K562 (cell line): ENCODE results near the gene NTN3. TPM values are rescaled to one million over a fixed set of nuclear protein-coding genes. Genes with fewer than 3 reads are reported as not detected.
A peak's percentile ranks its signal among the peaks of the same experiment; 100 is the strongest.

Experiments
- ATAC-seq: fragments of 200-7000 bp; cut with Tn5 transposase; 3 replicates; pipeline ENCODE4 v1.9.1; 2020; ENCODE audit warnings: moderate library complexity
- BruUV-seq: library from RNA; stranded (reverse); fragments of 400-500 nt; replicated peaks from 2 replicates; lab custom pipeline; 2021; lab: Mats Ljungman, UMichigan
- CTCF ChIA-PET: fragments of 300-600 bp; formaldehyde crosslinking; extraction: SDS; loops from one replicate; lab custom pipeline; 2021; ENCODE audit warnings: low intra/inter-chr PET ratio; lab: Yijun Ruan, JAX
- POLR2A ChIA-PET: fragments of 300-600, 350-650 bp; sonication (Branson Sonifier 250); formaldehyde crosslinking; extraction: SDS; loops from one replicate; lab custom pipeline; 2021; ENCODE audit warnings: antibody characterized with exemption, inconsistent platforms; lab: Yijun Ruan, JAX
- DNase-seq, 4 experiments: peaks; one replicate each; pipeline versions ENCODE4 v3.0.0 to v3.0.0-alpha.2; 2011 to 2018; ENCODE audit warnings: low spot score in 3 of 4, mixed read lengths in 3 of 4; ENCODE audit errors: extremely low read depth in 1 of 4
- FAIRE-seq: peaks from 2 replicates; lab custom pipeline; 2011; peaks lifted over from hg19 to GRCh38; lab: Jason Lieb, UNC
- H2AFZ ChIP-seq: 2 replicates; pipeline ENCODE4 v1.6.0; 2011; ENCODE audit warnings: low read depth, low read length, control low read depth, inconsistent platforms
- H3K27ac ChIP-seq: fragments of 200-600 bp; 3 replicates; pipeline ENCODE4 v1.8.0; 2011; ENCODE audit warnings: low read depth, mild to moderate bottlenecking, control low read depth, inconsistent platforms, low read length, moderate library complexity, mixed read lengths; ENCODE audit errors: extremely low read depth
- H3K27me3 ChIP-seq, 2 experiments: fragments of 300-600 bp in 1 of 2; 2 replicates in 1 of 2; 3 replicates in 1 of 2; pipeline versions ENCODE4 v1.6.0 to v1.8.0; 2011; ENCODE audit warnings: inconsistent platforms in 2 of 2, low read length in 2 of 2, mild to moderate bottlenecking in 1 of 2, mixed read lengths in 1 of 2, moderate library complexity in 1 of 2; ENCODE audit not compliant: control insufficient read depth in 2 of 2, insufficient read depth in 2 of 2
- H3K36me3 ChIP-seq: fragments of 300-600 bp; 3 replicates; pipeline ENCODE4 v1.8.0; 2011; ENCODE audit warnings: mild to moderate bottlenecking, low read length, inconsistent platforms; ENCODE audit not compliant: control insufficient read depth, insufficient read depth
- H3K4me1 ChIP-seq, 2 experiments: fragments of 200-600 bp in 1 of 2; replicated peaks in 1 of 2; 2 replicates in 1 of 2; 3 replicates in 1 of 2; pipeline versions ENCODE4 v1.5.1 to v1.8.0; 2011; ENCODE audit warnings: inconsistent platforms in 2 of 2, low read length in 2 of 2, mild to moderate bottlenecking in 1 of 2, mixed read lengths in 1 of 2, moderate library complexity in 1 of 2; ENCODE audit not compliant: control insufficient read depth in 2 of 2, insufficient read depth in 2 of 2
- H3K4me2 ChIP-seq: 2 replicates; pipeline ENCODE4 v1.6.1; 2011; ENCODE audit warnings: low read length, control low read depth, inconsistent platforms, mixed read lengths; ENCODE audit not compliant: insufficient read depth
- H3K4me3 ChIP-seq: fragments of 200-600 bp; sonication (generic), shearing (Covaris generic); 2 replicates; pipeline ENCODE4 v1.5.1; 2016; ENCODE audit warnings: control low read depth, inconsistent platforms
- H3K79me2 ChIP-seq: fragments of 200-600 bp; 3 replicates; pipeline ENCODE4 v1.8.0; 2011; ENCODE audit warnings: low read length, inconsistent platforms; ENCODE audit not compliant: control insufficient read depth, insufficient read depth
- H3K9ac ChIP-seq, 2 experiments: 2 replicates each; pipeline versions ENCODE4 v1.6.0 to v1.6.1; 2011; ENCODE audit warnings: low read depth in 2 of 2, low read length in 2 of 2, control low read depth in 1 of 2, inconsistent platforms in 1 of 2, mild to moderate bottlenecking in 1 of 2, mixed read lengths in 1 of 2; ENCODE audit not compliant: insufficient read depth in 1 of 2
- H3K9me1 ChIP-seq: one replicate; pipeline ENCODE4 v1.6.0; 2011; ENCODE audit warnings: inconsistent platforms, mild to moderate bottlenecking, low read length, moderate library complexity; ENCODE audit not compliant: control insufficient read depth, insufficient read depth
- H3K9me3 ChIP-seq: replicated peaks from 2 replicates; pipeline ENCODE4 v1.5.1; 2011; ENCODE audit warnings: low read depth, low read length, inconsistent platforms; ENCODE audit not compliant: control insufficient read depth, insufficient read depth
- H4K20me1 ChIP-seq: replicated peaks from 2 replicates; pipeline ENCODE4 v1.6.1; 2011; ENCODE audit warnings: low read length, inconsistent platforms, mixed read lengths; ENCODE audit not compliant: control insufficient read depth, insufficient read depth
- CBFA2T2 ChIP-seq: fragments of 450-650 bp; conservative IDR thresholded peaks from 2 replicates; pipeline ENCODE4 v1.6.1; 2017; ENCODE audit warnings: mild to moderate bottlenecking
- CBFA2T3 ChIP-seq: fragments of 450-650 bp; IDR thresholded peaks from 2 replicates; pipeline ENCODE4 v1.6.1; 2017
- CHD1 ChIP-seq: fragments of 200-600 bp; sonication (generic); IDR thresholded peaks from one replicate; pipeline ENCODE4 v1.6.1; 2012; ENCODE audit warnings: mild to moderate bottlenecking, moderate library complexity, low read length, inconsistent platforms
- DEAF1 ChIP-seq: fragments of 450-650 bp; formaldehyde crosslinking; IDR thresholded peaks from 2 replicates; pipeline ENCODE4 v1.4.0; 2020; ENCODE audit warnings: mild to moderate bottlenecking, moderate library complexity
- DPF2 ChIP-seq: fragments of 450-650 bp; IDR thresholded peaks from 2 replicates; pipeline ENCODE4 v1.6.1; 2016
- HNRNPH1 ChIP-seq: fragments of 200-400 bp; formaldehyde crosslinking; optimal IDR thresholded peaks from 2 replicates; pipeline ENCODE3; 2017; ENCODE audit warnings: low read depth, mild to moderate bottlenecking, low read length, moderate library complexity
- RBM14 ChIP-seq: fragments of 200-400 bp; formaldehyde crosslinking; IDR thresholded peaks from 2 replicates; pipeline ENCODE4 v1.6.1; 2018; ENCODE audit warnings: low read depth, mild to moderate bottlenecking, low read length, moderate library complexity, borderline replicate concordance; ENCODE audit not compliant: insufficient read depth
- RUNX1 ChIP-seq: sonication (generic); IDR thresholded peaks from 2 replicates; pipeline ENCODE4 v1.6.1; 2016; ENCODE audit warnings: antibody characterized with exemption, low read depth
- SAFB ChIP-seq: fragments of 200-400 bp; formaldehyde crosslinking; IDR thresholded peaks from 2 replicates; pipeline ENCODE4 v1.6.1; 2017; ENCODE audit warnings: low read depth, low read length, borderline replicate concordance
- SREBF2 ChIP-seq: sonication (generic); formaldehyde crosslinking; IDR thresholded peaks from 2 replicates; pipeline ENCODE4 v1.4.0; 2020; ENCODE audit warnings: mild to moderate bottlenecking, missing genetic modification reagents
- TEAD1 ChIP-seq, 2 experiments: fragments of 450-650 bp in 1 of 2; sonication (generic) in 1 of 2; formaldehyde crosslinking; IDR thresholded peaks; 2 replicates each; pipeline versions ENCODE4 v1.4.0 to v1.8.0; 2020 to 2022; ENCODE audit warnings: mild to moderate bottlenecking in 2 of 2, missing genetic modification reagents in 1 of 2
- WGBS: fragments of 100-300 bp; shearing (Covaris generic); methylation state at CpG from one replicate; pipeline ENCODE4 v1.1.6; 2016; ENCODE audit warnings: low coverage, mixed read lengths; ENCODE audit not compliant: insufficient coverage; ENCODE audit errors: missing lambda C conversion rate; 5-methylcytosine and 5-hydroxymethylcytosine counted together
- in situ Hi-C: fragments of 300-500 bp; cut with MboI; formaldehyde crosslinking; loops from 4 replicates; pipeline ENCODE4 v1.15.0; 2018; ENCODE audit warnings: inconsistent platforms, mixed read lengths
- intact Hi-C: fragments of 100-400 bp; cut with micrococcal nuclease; formaldehyde crosslinking; loops from 2 replicates; pipeline ENCODE4 v1.14.2; 2022
- polyA plus RNA-seq, 8 experiments: library from polyadenylated mRNA; depleted of rRNA in 4 of 8; stranded (reverse) in 5 of 8; unstranded in 3 of 8; fragments of >200 nt; fragmentation: Nextera tagmentation in 2 of 8; fragmentation: Illumina TruSeq in 1 of 8; extraction: Ambion mirVana in 2 of 8; extraction: Trizol in 1 of 8; gene quantifications; 2 replicates each; pipeline versions ENCODE4 v1.2.1 to v1.2.3, GENCODE V29; 2011 to 2014; ENCODE audit warnings: inconsistent platforms in 1 of 8, missing spikeins in 1 of 8
- total RNA-seq, 7 experiments: library from RNA; depleted of rRNA in 6 of 7; stranded (reverse); fragments of >200 nt in 6 of 7; fragmentation: Illumina TruSeq in 2 of 7; extraction: Trizol in 2 of 7; gene quantifications; 2 replicates each; pipeline versions ENCODE4 v1.2.1 to v1.2.3, GENCODE V29; 2011 to 2021; ENCODE audit warnings: low replicate concordance in 1 of 7
- TF ChIP-seq, protein P1 (sequence below), 2 experiments: fragments of 450-650 bp in 1 of 2; sonication (generic) in 1 of 2; formaldehyde crosslinking in 1 of 2; IDR thresholded peaks in 1 of 2; conservative IDR thresholded peaks in 1 of 2; 2 replicates each; pipeline versions ENCODE4 v1.6.1 to v1.8.1; 2016 to 2023; ENCODE audit warnings: mild to moderate bottlenecking in 2 of 2, moderate library complexity in 2 of 2, inconsistent platforms in 1 of 2, missing genetic modification reagents in 1 of 2
- TF ChIP-seq, protein P2 (sequence below): sonication (generic); formaldehyde crosslinking; IDR thresholded peaks from 2 replicates; pipeline ENCODE4 v1.8.1; 2023; ENCODE audit warnings: mild to moderate bottlenecking, missing genetic modification reagents

NTN3 gene
- total and polyA plus RNA-seq, 9 of the 15 experiments (the other 6 are each of a cell fraction or from before 2014, with no cell fraction given), result not detected

GRCh38 chr16:2499890-2500429 is 28.9 kb downstream of the NTN3 start (continued):
- TF ChIP-seq DEAF1 (CRISPR knock-in tag), result no peak
- TF ChIP-seq SREBF2 (CRISPR knock-in tag), result no peak
- no peak for TF ChIP-seq RUNX1
- no peak for TF ChIP-seq CHD1
- TF ChIP-seq RBM14, result no peak
- TF ChIP-seq HNRNPH1, result no peak
- TF ChIP-seq TEAD1 (CRISPR knock-in tag; IDR thresholded peaks at IDR 0.05), result no peak

- CTCF ChIA-PET, result interaction anchor here (0.9 to 3.5 kb wide), 6 partner anchors 26 to 306 kb away, joined by 3 to 17 read pairs (median 7); partner anchors contain the start of genes ABCA3, CCNF and TBC1D24
- Histone ChIP-seq H2AFZ (no peak overlapping the region), H3K9me3 (no peaks in the 10 kb centered on the region), H3K36me3 (peaks cover 66% of the 10 kb centered on the region; the same call in 2 of the 3 replicates), H3K79me2 (peaks cover 19% of the 10 kb centered on the region), H3K4me1 (peaks cover 17 to 75% of the 10 kb centered on the region in 2 experiments), H3K9ac (peak overlapping the region in 1 of 2 experiments; percentile 82; a peak in 1 of 4 replicates), H4K20me1 (peaks cover 9% of the 10 kb centered on the region), H3K27me3 (no peaks in the 10 kb centered on the region), H3K9me1 (no peaks in the 10 kb centered on the region), H3K4me2 (no peak overlapping the region), H3K27ac (no peak overlapping the region), H3K4me3 (no peak overlapping the region)
- in situ Hi-C loops (no loop called here), intact Hi-C loops (loop anchor here (2.0 to 10.0 kb wide), 3 partner anchors 33 to 156 kb away; partner anchors contain the start of genes ABCA3 and CCNF)
- no TSS peak for BruUV-seq
- ATAC-seq (peak; percentile 69), FAIRE-seq (no peak), DNase-seq (peak in 2 of 4 experiments; percentile 44 to 46)
- POLR2A ChIA-PET, result interaction anchor here (0.5 to 1.2 kb wide), 5 partner anchors 11 to 270 kb away, joined by 3 read pairs; no protein-coding TSS in a partner anchor
- WGBS, result 66% methylated on average over 16 of the region's 20 CpGs
- TF ChIP-seq CBFA2T3 (peak; percentile 53), CBFA2T2 (peak; percentile 27; the same call in 1 of the 2 replicates), SAFB (no peak), DPF2 (no peak)
- TF ChIP-seq, protein P1, sequence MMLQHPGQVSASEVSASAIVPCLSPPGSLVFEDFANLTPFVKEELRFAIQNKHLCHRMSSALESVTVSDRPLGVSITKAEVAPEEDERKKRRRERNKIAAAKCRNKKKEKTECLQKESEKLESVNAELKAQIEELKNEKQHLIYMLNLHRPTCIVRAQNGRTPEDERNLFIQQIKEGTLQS (IDR thresholded peaks at IDR 0.05), result peak; percentile 19; the same call in 1 of the 2 replicates
- TF ChIP-seq, protein P1 (CRISPR knock-in tag; conservative IDR thresholded peaks at IDR 0.05), result no peak
- TF ChIP-seq, protein P2, sequence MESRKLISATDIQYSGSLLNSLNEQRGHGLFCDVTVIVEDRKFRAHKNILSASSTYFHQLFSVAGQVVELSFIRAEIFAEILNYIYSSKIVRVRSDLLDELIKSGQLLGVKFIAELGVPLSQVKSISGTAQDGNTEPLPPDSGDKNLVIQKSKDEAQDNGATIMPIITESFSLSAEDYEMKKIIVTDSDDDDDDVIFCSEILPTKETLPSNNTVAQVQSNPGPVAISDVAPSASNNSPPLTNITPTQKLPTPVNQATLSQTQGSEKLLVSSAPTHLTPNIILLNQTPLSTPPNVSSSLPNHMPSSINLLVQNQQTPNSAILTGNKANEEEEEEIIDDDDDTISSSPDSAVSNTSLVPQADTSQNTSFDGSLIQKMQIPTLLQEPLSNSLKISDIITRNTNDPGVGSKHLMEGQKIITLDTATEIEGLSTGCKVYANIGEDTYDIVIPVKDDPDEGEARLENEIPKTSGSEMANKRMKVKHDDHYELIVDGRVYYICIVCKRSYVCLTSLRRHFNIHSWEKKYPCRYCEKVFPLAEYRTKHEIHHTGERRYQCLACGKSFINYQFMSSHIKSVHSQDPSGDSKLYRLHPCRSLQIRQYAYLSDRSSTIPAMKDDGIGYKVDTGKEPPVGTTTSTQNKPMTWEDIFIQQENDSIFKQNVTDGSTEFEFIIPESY (CRISPR knock-in tag), result peak; percentile 100
Measured at GRCh38 chr16:2500430-2500917, 29.4 kb downstream of the NTN3 start.
